Measurements from ENCODE around the gene OTUD3.
"Not testable (repeated sequence)": the region's sequence is repeated elsewhere in the genome, so short reads cannot be mapped to it uniquely, and the experiment has no call there.

OTUD3 gene

GRCh38 chr1:19921310-19921709 lies 39.1 kb downstream of the OTUD3 start:
- peak; percentile 99 for DNase-seq

- peak; percentile 39 for DNase-seq
Observed at GRCh38 chr1:19922015-19922688, 40.0 kb downstream of the OTUD3 start.

GRCh38 chr1:19923137-19923952 lies 41.1 kb downstream of the OTUD3 start, which contains the start of gene PLA2G2E:
Gene PLA2G2E (minus strand): TSS chr1:19923617. CDS start chr1:19923559, 58 bp downstream.
- no peak for DNase-seq

GRCh38 chr1:19923953-19924346 lies 41.8 kb downstream of the OTUD3 start:
- DNase-seq = no peak

- no peak for DNase-seq
Observed at GRCh38 chr1:19925342-19926070, 43.3 kb downstream of the OTUD3 start.

GRCh38 chr1:19926296-19927129 lies 44.3 kb downstream of the OTUD3 start:
- DNase-seq = no peak

- not testable (repeated sequence) for DNase-seq
Observed at GRCh38 chr1:19927130-19927421, 44.9 kb downstream of the OTUD3 start.

- no peak for DNase-seq
Observed at GRCh38 chr1:19932866-19933265, 50.7 kb downstream of the OTUD3 start.

- DNase-seq = no peak
Observed at GRCh38 chr1:19934336-19934735, 52.1 kb downstream of the OTUD3 start.

- DNase-seq = no peak
Observed at GRCh38 chr1:19936061-19936750, 54.0 kb downstream of the OTUD3 start.

- no peak for DNase-seq
Observed at GRCh38 chr1:19938472-19938871, 56.3 kb downstream of the OTUD3 start.

GRCh38 chr1:19940486-19941205 lies 58.5 kb downstream of the OTUD3 start:
- no peak for DNase-seq

GRCh38 chr1:19941206-19941568 lies 59.0 kb downstream of the OTUD3 start:
- no peak for DNase-seq

GRCh38 chr1:19942088-19942487 lies 59.9 kb downstream of the OTUD3 start:
- no peak for DNase-seq

- DNase-seq = no peak
Observed at GRCh38 chr1:19942657-19943056, 60.5 kb downstream of the OTUD3 start.

- no peak for DNase-seq
Observed at GRCh38 chr1:19945914-19946313, 63.7 kb downstream of the OTUD3 start.

GRCh38 chr1:19946331-19946751 lies 64.1 kb downstream of the OTUD3 start:
- no peak for DNase-seq

GRCh38 chr1:19946971-19947370 lies 64.8 kb downstream of the OTUD3 start:
- no peak for DNase-seq

GRCh38 chr1:19949016-19949415 lies 66.8 kb downstream of the OTUD3 start:
- DNase-seq = no peak

GRCh38 chr1:19954059-19954458 lies 71.9 kb downstream of the OTUD3 start:
- DNase-seq = no peak

GRCh38 chr1:19955534-19956170 lies 73.5 kb downstream of the OTUD3 start:
- DNase-seq = no peak
